Activated naive CD4-positive, alpha-beta T cell treated with anti-CD3 and anti-CD28 coated beads for 36 hours (primary cell): Measurements from ENCODE around the gene WDTC1. TPM values are rescaled to one million over a fixed set of nuclear protein-coding genes. Genes with fewer than 3 reads are reported as not detected.
"Not testable (repeated sequence)": the region's sequence is repeated elsewhere in the genome, so short reads cannot be mapped to it uniquely, and the experiment has no call there.

Source experiments
- CTCF ChIA-PET: fragments of 350-600 bp; sonication (Branson Sonifier 250); formaldehyde crosslinking; loops from one replicate; lab custom pipeline; 2021; ENCODE audit warnings: antibody characterized with exemption; lab: Charles Lee
- DNase-seq: peaks from one replicate; pipeline ENCODE4 v3.0.0-alpha.2; 2020
- H3K27ac Mint-ChIP-seq: one replicate; pipeline ENCODE4 v1.8.0; 2021; ENCODE audit warnings: mild to moderate bottlenecking, mixed read lengths
- H3K27me3 Mint-ChIP-seq: one replicate; pipeline ENCODE4 v1.8.0; 2021; ENCODE audit warnings: low read depth, mixed read lengths
- H3K36me3 Mint-ChIP-seq: one replicate; pipeline ENCODE4 v1.8.0; 2021; ENCODE audit warnings: low read depth, mixed read lengths
- H3K4me1 Mint-ChIP-seq: one replicate; pipeline ENCODE4 v1.8.0; 2021; ENCODE audit warnings: low read depth, mixed read lengths
- H3K4me3 Mint-ChIP-seq: one replicate; pipeline ENCODE4 v1.8.0; 2021; ENCODE audit warnings: mild to moderate bottlenecking, moderate library complexity, mixed read lengths
- H3K9me3 Mint-ChIP-seq: one replicate; pipeline ENCODE4 v1.8.0; 2021; ENCODE audit warnings: mixed read lengths
- intact Hi-C: fragments of 100-400 bp; cut with micrococcal nuclease; formaldehyde crosslinking; loops from one replicate; pipeline ENCODE4 v1.15.1; 2023
- total RNA-seq, 2 experiments: library from RNA; stranded (reverse); gene quantifications; one replicate each; pipeline ENCODE4 v1.2.3, GENCODE V29; 2021

Gene WDTC1
- total RNA-seq, 2 experiments from 2014 or later = 22.6 to 22.9 TPM

- no peak for DNase-seq
- H3K27ac Mint-ChIP-seq = no peak overlapping the region
- no peaks in the 10 kb centered on the region for H3K36me3 Mint-ChIP-seq
- CTCF ChIA-PET = interaction anchor here (1.0 to 1.3 kb wide), 2 partner anchors 23 to 174 kb away, joined by 3 to 4 read pairs; no protein-coding TSS in a partner anchor
- H3K4me1 Mint-ChIP-seq = peaks cover 6% of the 10 kb centered on the region
- no peaks in the 10 kb centered on the region for H3K27me3 Mint-ChIP-seq
- H3K4me3 Mint-ChIP-seq = no peak overlapping the region
- H3K9me3 Mint-ChIP-seq = no peaks in the 10 kb centered on the region
- intact Hi-C loops = no loop called here
Observed at GRCh38 chr1:27220096-27220495, 14.3 kb upstream of the WDTC1 start.

DNA sequence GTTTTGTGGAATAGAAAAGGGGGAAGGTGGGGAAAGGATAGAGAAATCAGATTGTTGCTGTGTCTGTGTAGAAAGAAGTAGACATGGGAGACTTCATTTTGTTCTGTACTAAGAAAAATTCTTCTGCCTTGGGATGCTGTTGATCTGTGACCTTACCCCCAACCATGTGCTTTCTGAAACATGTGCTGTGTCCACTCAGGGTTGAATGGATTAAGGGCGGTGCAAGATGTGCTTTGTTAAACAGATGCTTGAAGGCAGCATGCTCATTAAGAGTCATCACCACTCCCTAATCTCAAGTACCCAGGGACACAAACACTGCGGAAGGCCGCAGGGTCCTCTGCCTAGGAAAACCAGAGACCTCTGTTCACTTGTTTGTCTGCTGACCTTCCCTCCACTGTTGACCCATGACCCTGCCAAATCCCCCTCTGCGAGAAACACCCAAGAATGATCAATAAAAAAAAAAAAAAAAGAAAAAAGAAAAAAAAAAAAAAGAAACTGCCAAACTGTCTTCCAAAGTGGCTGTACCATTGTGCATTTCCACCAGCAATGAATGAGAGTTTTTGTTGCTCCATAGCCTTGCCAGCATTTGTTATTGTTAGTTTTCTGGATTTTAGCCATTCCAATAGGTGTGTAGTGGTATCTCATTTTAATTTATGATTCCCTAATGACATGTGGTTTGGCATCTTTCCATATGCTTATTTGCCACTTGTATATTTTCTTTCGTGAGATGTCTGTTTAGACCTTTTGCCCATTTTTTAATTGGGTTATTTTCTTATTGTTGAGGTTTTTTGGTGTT, 13.5 kb upstream of the WDTC1 start:
- H3K9me3 Mint-ChIP-seq, DNase-seq, H3K4me3 Mint-ChIP-seq, H3K36me3 Mint-ChIP-seq, H3K27me3 Mint-ChIP-seq, H3K4me1 Mint-ChIP-seq, intact Hi-C loops, H3K27ac Mint-ChIP-seq: not testable (repeated sequence)
- CTCF ChIA-PET = interaction anchor here (1.0 to 1.3 kb wide), 2 partner anchors 23 to 175 kb away, joined by 3 to 4 read pairs; no protein-coding TSS in a partner anchor

- Mint-ChIP-seq H3K4me1 (no peaks in the 10 kb centered on the region), H3K27ac (no peak overlapping the region), H3K9me3 (no peaks in the 10 kb centered on the region), H3K4me3 (no peak overlapping the region), H3K36me3 (no peaks in the 10 kb centered on the region), H3K27me3 (no peaks in the 10 kb centered on the region)
- CTCF ChIA-PET = interaction anchor here (0.6 to 1.3 kb wide), 3 partner anchors 10 to 180 kb away, joined by 3 to 6 read pairs (median 3); no protein-coding TSS in a partner anchor
- DNase-seq = no peak
- intact Hi-C loops = no loop called here
Observed at GRCh38 chr1:27225621-27226020, 8.8 kb upstream of the WDTC1 start.

DNA sequence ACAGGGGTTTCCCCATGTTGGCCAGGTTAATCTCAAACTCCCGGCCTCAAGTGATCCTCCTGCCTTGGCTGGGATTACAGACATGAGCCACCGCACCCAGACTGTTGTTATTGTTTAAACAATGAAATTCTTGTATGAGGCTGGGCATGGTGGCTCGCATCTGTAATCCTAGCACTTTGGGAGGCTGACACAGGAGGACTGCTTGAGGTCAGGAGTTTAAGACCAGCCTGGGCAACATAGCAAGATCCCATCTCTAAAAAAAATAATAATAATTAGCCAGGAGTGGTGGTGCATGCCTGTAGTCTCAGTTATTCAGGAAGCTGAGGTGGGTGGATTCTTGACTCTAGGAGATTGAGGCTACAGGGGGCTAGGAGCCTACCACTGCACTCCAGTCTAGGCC, 6.7 kb upstream of the WDTC1 start:
- Mint-ChIP-seq H3K4me3 (no peak overlapping the region), H3K36me3 (no peaks in the 10 kb centered on the region), H3K27me3 (no peaks in the 10 kb centered on the region), H3K4me1 (no peaks in the 10 kb centered on the region), H3K9me3 (no peaks in the 10 kb centered on the region), H3K27ac (no peak overlapping the region)
- CTCF ChIA-PET = no interaction called here
- intact Hi-C loops = no loop called here
- no peak for DNase-seq

GRCh38 chr1:27233667-27234048, 774 bp upstream of the WDTC1 start:
- intact Hi-C loops = loop anchor here (1.0 to 2.0 kb wide), 5 partner anchors 20 to 257 kb away; partner anchors contain the start of genes SLC9A1 and WASF2
- peak; percentile 39 for DNase-seq
- Mint-ChIP-seq H3K27me3 (no peaks in the 10 kb centered on the region), H3K27ac (peak overlapping the region; percentile 78), H3K4me3 (peak overlapping the region; percentile 99), H3K4me1 (peaks cover 29% of the 10 kb centered on the region), H3K36me3 (peaks cover 2% of the 10 kb centered on the region), H3K9me3 (no peaks in the 10 kb centered on the region)
- CTCF ChIA-PET = interaction anchor here (1.1 kb wide), 1 partner anchor 35 kb away, joined by 3 read pairs; no protein-coding TSS in a partner anchor

- Mint-ChIP-seq H3K4me1 (peaks cover 31% of the 10 kb centered on the region), H3K27me3 (no peaks in the 10 kb centered on the region), H3K9me3 (no peaks in the 10 kb centered on the region), H3K4me3 (peak overlapping the region; percentile 95), H3K36me3 (peaks cover 2% of the 10 kb centered on the region), H3K27ac (no peak overlapping the region)
- intact Hi-C loops = loop anchor here (2.0 kb wide), 1 partner anchor 49 kb away; no protein-coding TSS in a partner anchor
- CTCF ChIA-PET = interaction anchor here (1.5 kb wide), 1 partner anchor 190 kb away, joined by 3 read pairs; no protein-coding TSS in a partner anchor
- DNase-seq = no peak
Observed at GRCh38 chr1:27235827-27236226, 1.4 kb downstream of the WDTC1 start.

- intact Hi-C loops = no loop called here
- CTCF ChIA-PET = interaction anchor here (1.2 kb wide), 2 partner anchors 57 to 63 kb away, joined by 5 read pairs; no protein-coding TSS in a partner anchor
- H3K4me1 Mint-ChIP-seq = peaks cover 35% of the 10 kb centered on the region
- no peak overlapping the region for H3K4me3 Mint-ChIP-seq
- H3K27me3 Mint-ChIP-seq = no peaks in the 10 kb centered on the region
- H3K27ac Mint-ChIP-seq = no peak overlapping the region
- no peak for DNase-seq
- no peaks in the 10 kb centered on the region for H3K9me3 Mint-ChIP-seq
- H3K36me3 Mint-ChIP-seq = peaks cover 2% of the 10 kb centered on the region
Observed at GRCh38 chr1:27237112-27237511, 2.7 kb downstream of the WDTC1 start.

- H3K9me3 Mint-ChIP-seq = no peaks in the 10 kb centered on the region
- no peak overlapping the region for H3K27ac Mint-ChIP-seq
- CTCF ChIA-PET = interaction anchor here (0.6 to 0.7 kb wide), 2 partner anchors 9 to 12 kb away, joined by 3 read pairs; no protein-coding TSS in a partner anchor
- peaks cover 35% of the 10 kb centered on the region for H3K4me1 Mint-ChIP-seq
- H3K36me3 Mint-ChIP-seq = peaks cover 2% of the 10 kb centered on the region
- no peak overlapping the region for H3K4me3 Mint-ChIP-seq
- no peak for DNase-seq
- H3K27me3 Mint-ChIP-seq = no peaks in the 10 kb centered on the region
- intact Hi-C loops = no loop called here
Observed at GRCh38 chr1:27238032-27238431, 3.6 kb downstream of the WDTC1 start.

DNA sequence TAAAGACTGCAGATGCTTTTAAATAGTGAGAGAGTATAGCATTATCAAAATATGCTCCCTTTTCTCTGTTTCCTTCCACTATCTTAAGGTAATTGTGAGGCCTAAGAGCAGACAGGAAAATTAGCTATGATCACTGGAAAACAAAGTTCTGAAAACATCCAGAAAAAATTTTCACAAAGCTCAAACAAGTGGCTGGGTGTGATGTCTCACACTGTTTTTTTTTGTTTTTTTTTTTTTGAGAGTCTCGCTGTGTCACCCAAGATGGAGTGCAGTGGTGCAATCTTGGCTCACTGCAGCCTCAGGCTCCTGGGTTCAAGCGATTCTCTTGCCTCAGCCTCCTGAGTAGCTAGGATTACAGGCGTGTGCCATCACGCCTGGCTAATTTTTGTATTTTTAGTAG, 7.2 kb downstream of the WDTC1 start:
- Mint-ChIP-seq H3K4me1 (peaks cover 15% of the 10 kb centered on the region), H3K27ac (no peak overlapping the region), H3K27me3 (no peaks in the 10 kb centered on the region), H3K4me3 (no peak overlapping the region), H3K36me3 (no peaks in the 10 kb centered on the region), H3K9me3 (no peaks in the 10 kb centered on the region)
- intact Hi-C loops = no loop called here
- DNase-seq = no peak
- CTCF ChIA-PET = interaction anchor here (2.0 to 2.6 kb wide), 2 partner anchors 11 to 56 kb away, joined by 5 to 10 read pairs; no protein-coding TSS in a partner anchor

GRCh38 chr1:27243665-27244064, 9.2 kb downstream of the WDTC1 start:
- intact Hi-C loops, H3K9me3 Mint-ChIP-seq, H3K4me1 Mint-ChIP-seq, H3K27me3 Mint-ChIP-seq, DNase-seq, H3K4me3 Mint-ChIP-seq, H3K36me3 Mint-ChIP-seq, H3K27ac Mint-ChIP-seq: not testable (repeated sequence)
- CTCF ChIA-PET = interaction anchor here (1.0 to 1.4 kb wide), 3 partner anchors 21 to 40 kb away, joined by 3 to 5 read pairs (median 3); no protein-coding TSS in a partner anchor

GRCh38 chr1:27246194-27246593, 11.8 kb downstream of the WDTC1 start:
- no peaks in the 10 kb centered on the region for H3K9me3 Mint-ChIP-seq
- H3K4me3 Mint-ChIP-seq = no peak overlapping the region
- intact Hi-C loops = no loop called here
- peaks cover 3% of the 10 kb centered on the region for H3K4me1 Mint-ChIP-seq
- H3K27me3 Mint-ChIP-seq = no peaks in the 10 kb centered on the region
- H3K36me3 Mint-ChIP-seq = no peaks in the 10 kb centered on the region
- CTCF ChIA-PET = interaction anchor here (1.2 kb wide), 1 partner anchor 42 kb away, joined by 4 read pairs; no protein-coding TSS in a partner anchor
- DNase-seq = no peak
- H3K27ac Mint-ChIP-seq = no peak overlapping the region

- Mint-ChIP-seq H3K36me3 (no peaks in the 10 kb centered on the region), H3K4me1 (peaks cover 62% of the 10 kb centered on the region), H3K9me3 (no peaks in the 10 kb centered on the region), H3K4me3 (peak overlapping the region; percentile 60), H3K27ac (peak overlapping the region; percentile 93), H3K27me3 (no peaks in the 10 kb centered on the region)
- intact Hi-C loops = loop anchor here (1.0 to 2.0 kb wide), 2 partner anchors 19 to 191 kb away; partner anchors contain the start of gene WDTC1
- DNase-seq = no peak
- CTCF ChIA-PET = interaction anchor here (0.7 kb wide), 1 partner anchor 8 kb away, joined by 4 read pairs; no protein-coding TSS in a partner anchor
Observed at GRCh38 chr1:27253596-27253995, 19.2 kb downstream of the WDTC1 start.
